Activated gamma-delta T cell treated with Interleukin-2 at 50 U/mL for 16 hours (primary cell): ENCODE data around the gene HSD17B3.
"Not testable (repeated sequence)": the region's sequence is repeated elsewhere in the genome, so short reads cannot be mapped to it uniquely, and the experiment has no call there.

Source experiments
- DNase-seq: peaks from one replicate; pipeline ENCODE4 v3.0.0-alpha.2; 2020

Gene HSD17B3

GRCh38 chr9:96302021-96302420 lies at the start of gene HSD17B3:
Gene HSD17B3, minus strand, starts transcription at chr9:96302176. Its CDS starts 72 bp downstream, at chr9:96302104.
- no peak for DNase-seq

- no peak for DNase-seq
Observed at GRCh38 chr9:96350866-96351265, 48.9 kb upstream of the HSD17B3 start.

GRCh38 chr9:96348261-96348660 lies 46.3 kb upstream of the HSD17B3 start:
- DNase-seq = no peak

- DNase-seq = no peak
Observed at GRCh38 chr9:96345551-96345950, 43.6 kb upstream of the HSD17B3 start.

- DNase-seq = no peak
Observed at GRCh38 chr9:96344458-96345180, 42.6 kb upstream of the HSD17B3 start.

GRCh38 chr9:96343515-96344360 lies 41.8 kb upstream of the HSD17B3 start:
- DNase-seq = no peak

GRCh38 chr9:96342571-96343245 lies 40.7 kb upstream of the HSD17B3 start:
- DNase-seq = no peak

- DNase-seq = no peak
Observed at GRCh38 chr9:96340707-96341106, 38.7 kb upstream of the HSD17B3 start.

- no peak for DNase-seq
Observed at GRCh38 chr9:96338299-96338698, 36.3 kb upstream of the HSD17B3 start.

GRCh38 chr9:96333958-96334357 lies 32.0 kb upstream of the HSD17B3 start:
- DNase-seq = no peak

- no peak for DNase-seq
Observed at GRCh38 chr9:96331236-96331947, 29.4 kb upstream of the HSD17B3 start.

GRCh38 chr9:96327694-96328352 lies 25.8 kb upstream of the HSD17B3 start:
- DNase-seq = peak; percentile 45

- no peak for DNase-seq
Observed at GRCh38 chr9:96323169-96323568, 21.2 kb upstream of the HSD17B3 start.

- DNase-seq = not testable (repeated sequence)
Observed at GRCh38 chr9:96322736-96323135, 20.8 kb upstream of the HSD17B3 start.

- DNase-seq = not testable (repeated sequence)
Observed at GRCh38 chr9:96322210-96322609, 20.2 kb upstream of the HSD17B3 start.

GRCh38 chr9:96321515-96321914 lies 19.5 kb upstream of the HSD17B3 start:
- DNase-seq = no peak

GRCh38 chr9:96320749-96321280 lies 18.8 kb upstream of the HSD17B3 start:
- DNase-seq = no peak

- no peak for DNase-seq
Observed at GRCh38 chr9:96318921-96319565, 17.1 kb upstream of the HSD17B3 start.

- peak; percentile 56 for DNase-seq
Observed at GRCh38 chr9:96317335-96317980, 15.5 kb upstream of the HSD17B3 start.

GRCh38 chr9:96309850-96310249 lies 7.9 kb upstream of the HSD17B3 start:
- no peak for DNase-seq

GRCh38 chr9:96306958-96307357 lies 5.0 kb upstream of the HSD17B3 start:
- DNase-seq = not testable (repeated sequence)
